ENCODE results near the gene CINP. TPM values are rescaled to one million over a fixed set of nuclear protein-coding genes. Genes with fewer than 3 reads are reported as not detected.

Gene CINP
- total RNA-seq, 3 donors from 2014 or later: 23.3 to 31.0 (median 26.7) TPM

GRCh38 chr14:102316743-102317563, 45.7 kb downstream of the CINP start:
- TF ChIP-seq, protein P1, sequence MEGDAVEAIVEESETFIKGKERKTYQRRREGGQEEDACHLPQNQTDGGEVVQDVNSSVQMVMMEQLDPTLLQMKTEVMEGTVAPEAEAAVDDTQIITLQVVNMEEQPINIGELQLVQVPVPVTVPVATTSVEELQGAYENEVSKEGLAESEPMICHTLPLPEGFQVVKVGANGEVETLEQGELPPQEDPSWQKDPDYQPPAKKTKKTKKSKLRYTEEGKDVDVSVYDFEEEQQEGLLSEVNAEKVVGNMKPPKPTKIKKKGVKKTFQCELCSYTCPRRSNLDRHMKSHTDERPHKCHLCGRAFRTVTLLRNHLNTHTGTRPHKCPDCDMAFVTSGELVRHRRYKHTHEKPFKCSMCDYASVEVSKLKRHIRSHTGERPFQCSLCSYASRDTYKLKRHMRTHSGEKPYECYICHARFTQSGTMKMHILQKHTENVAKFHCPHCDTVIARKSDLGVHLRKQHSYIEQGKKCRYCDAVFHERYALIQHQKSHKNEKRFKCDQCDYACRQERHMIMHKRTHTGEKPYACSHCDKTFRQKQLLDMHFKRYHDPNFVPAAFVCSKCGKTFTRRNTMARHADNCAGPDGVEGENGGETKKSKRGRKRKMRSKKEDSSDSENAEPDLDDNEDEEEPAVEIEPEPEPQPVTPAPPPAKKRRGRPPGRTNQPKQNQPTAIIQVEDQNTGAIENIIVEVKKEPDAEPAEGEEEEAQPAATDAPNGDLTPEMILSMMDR (IDR thresholded peaks at IDR 0.05): peak; percentile 77
- intact Hi-C loops (cut with DNase I, micrococcal nuclease): loop anchor here (5.0 to 10.0 kb wide), 2 partner anchors 80 to 82 kb away; no protein-coding TSS in a partner anchor
- Histone ChIP-seq H3K4me1 (ENCODE audit: low read depth) (peaks cover 17% of the 10 kb centered on the region), H3K4me3 (peak overlapping the region; percentile 14), H3K9me3 (no peaks in the 10 kb centered on the region), H3K36me3 (ENCODE audit: low read depth) (no peaks in the 10 kb centered on the region)
- peak; percentile 93 to 97 (median 95) for DNase-seq
- peak; percentile 83 for ATAC-seq

DNA sequence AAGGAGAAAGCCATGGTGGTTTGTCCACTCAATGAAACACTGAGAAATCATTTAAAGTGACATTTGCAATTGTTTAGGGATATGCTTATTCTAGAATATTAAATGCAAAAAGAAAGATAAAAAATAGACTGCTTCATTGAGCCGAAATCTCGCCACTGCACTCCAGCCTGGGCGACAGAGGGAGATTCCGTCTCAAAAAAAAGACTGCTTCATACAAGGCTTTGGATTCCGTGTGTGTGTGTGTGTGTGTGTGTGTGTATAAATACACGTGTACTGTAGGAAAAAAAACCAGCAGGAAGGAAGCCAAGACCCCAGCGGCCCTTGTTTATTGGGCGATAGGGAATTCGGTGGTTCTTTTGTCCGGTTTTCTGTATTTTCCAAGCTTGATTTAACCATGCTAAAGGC, 46.4 kb downstream of the CINP start:
- DNase-seq: peak in 1 of 3 donors; percentile 85
- TF ChIP-seq, protein P1 (IDR thresholded peaks at IDR 0.05): no peak
- no peaks in the 10 kb centered on the region for H3K36me3 ChIP-seq (ENCODE audit: low read depth)
- H3K4me1 ChIP-seq (ENCODE audit: low read depth): peaks cover 17% of the 10 kb centered on the region
- intact Hi-C loops (cut with DNase I, micrococcal nuclease): loop anchor here (5.0 to 10.0 kb wide), 2 partner anchors 79 to 82 kb away; no protein-coding TSS in a partner anchor
- no peaks in the 10 kb centered on the region for H3K9me3 ChIP-seq
- no peak overlapping the region for H3K4me3 ChIP-seq
- ATAC-seq: no peak

DNA sequence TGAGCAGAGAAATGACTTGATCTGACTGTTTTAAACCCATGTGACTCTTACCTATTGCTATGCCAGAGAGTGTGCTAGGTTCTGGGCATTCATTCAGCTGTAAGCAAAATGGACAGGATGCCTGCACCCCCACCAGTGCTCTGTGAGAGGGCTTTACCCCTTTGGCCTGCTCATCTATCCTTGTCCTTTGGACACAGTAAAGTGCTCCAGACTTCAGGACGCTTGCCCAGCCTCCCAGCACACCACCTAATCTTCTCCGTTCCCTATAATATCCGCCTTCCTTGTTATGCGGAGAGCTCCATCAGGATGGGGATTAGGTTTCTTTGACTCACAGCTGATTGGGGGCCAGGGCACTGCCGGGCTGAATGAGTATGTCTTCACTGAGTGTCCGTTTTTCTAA, 47.6 kb downstream of the CINP start:
- TF ChIP-seq, protein P1 (IDR thresholded peaks at IDR 0.05): no peak
- no peak for ATAC-seq
- Histone ChIP-seq H3K36me3 (ENCODE audit: low read depth) (no peaks in the 10 kb centered on the region), H3K4me1 (ENCODE audit: low read depth) (peaks cover 17% of the 10 kb centered on the region), H3K4me3 (no peak overlapping the region), H3K9me3 (no peaks in the 10 kb centered on the region)
- DNase-seq: no peak
- intact Hi-C loops (cut with DNase I, micrococcal nuclease): loop anchor here (5.0 to 10.0 kb wide), 2 partner anchors 78 to 80 kb away; no protein-coding TSS in a partner anchor

DNA sequence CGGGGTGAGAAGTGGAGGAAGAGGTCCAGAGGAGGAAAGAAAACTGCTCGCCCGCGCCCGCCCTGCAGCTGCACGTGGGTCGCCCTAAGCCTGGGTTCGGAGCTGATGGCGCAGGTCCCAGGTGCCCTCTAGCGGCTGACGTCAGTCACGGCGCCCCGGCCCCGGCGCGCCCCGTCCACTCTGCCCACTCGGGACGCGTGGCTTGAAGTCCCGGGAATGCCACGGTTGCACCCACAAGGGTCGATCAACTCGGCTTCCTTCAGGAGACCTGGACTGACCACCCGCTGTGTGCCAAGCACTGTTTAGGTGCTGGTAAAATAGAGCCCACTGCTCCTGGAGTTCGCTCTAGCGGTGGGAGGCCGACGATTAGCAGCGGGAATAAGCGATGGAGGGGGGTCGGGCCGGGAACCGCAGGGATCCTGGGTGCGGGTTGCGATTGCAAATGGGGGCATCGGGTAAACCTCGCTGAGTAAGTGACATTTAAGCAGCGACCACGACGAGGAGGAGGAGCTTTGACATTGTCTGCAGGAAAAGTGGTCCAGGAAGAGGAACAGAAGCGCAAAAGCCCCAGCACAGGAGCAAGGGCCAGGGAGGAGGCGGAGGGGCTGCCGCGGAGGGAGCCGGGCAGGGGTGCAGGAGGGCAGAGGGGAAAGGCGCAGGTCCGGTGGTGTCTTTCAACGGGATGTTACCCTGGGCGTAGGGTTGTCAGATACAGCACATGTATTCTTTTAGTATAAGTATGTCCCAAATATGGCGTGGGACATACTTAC, 48.3 kb downstream of the CINP start:
- ATAC-seq (peak; percentile 80), DNase-seq (peak; percentile 88 to 90 (median 89))
- Histone ChIP-seq H3K4me3 (no peak overlapping the region), H3K4me1 (ENCODE audit: low read depth) (peaks cover 17% of the 10 kb centered on the region), H3K36me3 (ENCODE audit: low read depth) (no peaks in the 10 kb centered on the region), H3K9me3 (no peaks in the 10 kb centered on the region)
- TF ChIP-seq, protein P1 (IDR thresholded peaks at IDR 0.05): peak; percentile 96
- intact Hi-C loops (cut with DNase I, micrococcal nuclease): loop anchor here (5.0 to 10.0 kb wide), 2 partner anchors 77 to 80 kb away; no protein-coding TSS in a partner anchor

- peak; percentile 96 to 99 (median 96) for DNase-seq
- no peaks in the 10 kb centered on the region for H3K9me3 ChIP-seq
- TF ChIP-seq, protein P1 (IDR thresholded peaks at IDR 0.05): no peak
- peaks cover 6% of the 10 kb centered on the region for H3K4me1 ChIP-seq (ENCODE audit: low read depth)
- peak within 1 kb of the TSS; percentile 54 for H3K4me3 ChIP-seq
- intact Hi-C loops (cut with DNase I, micrococcal nuclease): no loop called here
- H3K36me3 ChIP-seq (ENCODE audit: low read depth): no peaks in the 10 kb centered on the region
- peak; percentile 98 for ATAC-seq
These were observed 57.8 kb downstream of the CINP start, which contains the start of gene MOK for GRCh38 chr14:102304611-102305506. TSS of gene MOK (minus strand) at chr14:102305164. CDS start at chr14:102304968, 196 bp downstream.
